ENCODE data around the gene CMC2.

Gene CMC2

DNA sequence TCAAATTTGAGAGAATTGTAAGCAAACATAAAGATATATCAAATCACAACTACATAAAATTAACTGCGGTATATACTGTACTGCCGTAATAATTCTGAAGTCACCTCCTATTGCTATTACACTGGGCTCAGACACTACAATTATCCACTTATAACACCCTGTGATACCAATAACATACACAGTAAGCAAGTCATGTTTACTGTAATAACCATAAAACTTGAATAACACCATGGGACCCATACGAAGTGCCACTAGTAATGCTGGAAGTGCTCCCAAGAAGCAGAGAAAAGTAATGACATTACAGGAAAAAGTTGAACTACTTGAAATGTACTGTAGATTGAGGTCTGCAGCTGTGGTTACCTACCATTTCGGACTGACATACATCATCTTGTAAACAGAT lies 24.0 kb downstream of the CMC2 start:
- Histone ChIP-seq H2AFZ (ENCODE audit: low read depth, low read length) (no peak overlapping the region), H3K36me3 (ENCODE audit: insufficient read depth, low read length) (peaks cover 13% of the 10 kb centered on the region), H3K4me3 (ENCODE audit: low read length) (no peak overlapping the region), H3K4me1 (ENCODE audit: insufficient read depth, low read length) (no peaks in the 10 kb centered on the region), H3K9me3 (ENCODE audit: low read length) (no peaks in the 10 kb centered on the region), H3K27me3 (ENCODE audit: insufficient read depth, low read length) (no peaks in the 10 kb centered on the region)

DNA sequence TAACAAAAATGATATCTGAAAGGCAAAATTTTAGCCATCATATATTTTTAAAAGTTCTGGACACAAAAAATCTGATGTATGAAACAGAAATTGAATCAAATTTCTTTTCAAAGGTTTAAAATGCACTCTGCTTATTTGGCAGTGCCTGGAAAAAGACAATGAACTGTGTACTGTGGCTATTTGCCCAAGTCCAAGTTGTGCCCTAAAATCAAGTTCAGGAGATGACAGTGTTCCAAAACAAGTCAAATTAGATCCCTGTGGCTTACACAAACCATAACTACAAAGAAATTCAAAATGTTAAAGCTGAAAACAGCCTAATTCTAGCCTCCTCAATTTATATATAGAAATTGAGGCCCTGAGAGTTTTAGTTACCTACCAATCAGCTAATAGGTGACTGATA lies 25.6 kb downstream of the CMC2 start:
- Histone ChIP-seq H3K4me3 (ENCODE audit: low read length) (no peak overlapping the region), H3K36me3 (ENCODE audit: insufficient read depth, low read length) (peaks cover 13% of the 10 kb centered on the region), H2AFZ (ENCODE audit: low read depth, low read length) (no peak overlapping the region), H3K9me3 (ENCODE audit: low read length) (no peaks in the 10 kb centered on the region), H3K4me1 (ENCODE audit: insufficient read depth, low read length) (no peaks in the 10 kb centered on the region), H3K27me3 (ENCODE audit: insufficient read depth, low read length) (no peaks in the 10 kb centered on the region)

DNA sequence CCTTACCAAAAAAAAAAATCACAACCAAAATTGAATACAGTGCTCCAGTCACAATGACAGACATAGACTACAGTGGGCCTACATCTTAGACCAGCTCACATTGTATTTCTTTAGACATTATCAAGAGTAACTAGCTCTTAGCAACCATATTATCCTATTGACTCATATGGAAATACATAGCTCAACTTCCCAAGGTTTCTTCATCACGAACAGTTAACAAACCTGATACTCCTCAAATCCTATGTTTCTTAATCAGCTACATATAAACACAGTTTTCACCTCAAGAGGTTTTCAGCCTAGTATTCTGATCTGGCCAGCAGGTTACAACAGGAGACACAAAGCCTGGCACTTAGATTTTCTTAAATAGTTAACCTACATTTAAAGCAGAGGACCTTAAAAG lies 29.7 kb downstream of the CMC2 start:
- H3K36me3 ChIP-seq (ENCODE audit: insufficient read depth, low read length): peaks cover 21% of the 10 kb centered on the region

DNA sequence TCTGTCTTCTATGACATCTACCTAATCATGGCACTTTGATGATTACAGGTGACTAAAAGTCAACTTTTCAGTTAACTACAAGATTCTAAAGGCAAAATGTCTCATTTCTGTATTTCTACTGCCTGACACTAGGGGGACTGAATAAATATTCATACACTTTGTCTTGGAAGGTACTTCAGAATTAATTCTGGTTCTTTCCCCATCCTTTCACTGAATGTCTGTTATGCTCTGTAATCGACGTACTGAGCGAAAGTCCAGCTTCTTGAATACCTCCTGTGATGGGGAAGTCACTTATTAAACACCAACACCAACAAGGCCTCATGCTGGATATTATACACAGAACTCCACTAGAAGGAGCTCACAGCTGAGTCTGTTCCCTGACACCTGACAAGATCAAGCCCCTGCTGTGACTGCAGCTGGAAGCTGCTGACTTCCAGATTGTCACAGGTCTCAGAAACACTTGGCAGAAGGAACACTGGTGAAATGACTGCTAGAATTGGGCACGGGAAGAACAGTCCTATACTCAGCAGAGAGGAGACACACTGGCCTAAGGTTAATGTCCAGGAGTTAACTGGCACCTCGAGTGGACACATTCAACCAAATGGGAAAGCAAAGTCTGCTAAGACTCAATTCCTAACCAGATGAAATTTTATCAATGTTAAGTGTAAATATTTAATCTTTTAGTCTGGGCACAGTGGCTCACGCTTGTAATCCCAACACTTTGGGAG lies 31.9 kb downstream of the CMC2 start:
- H3K36me3 ChIP-seq (ENCODE audit: insufficient read depth, low read length): peaks cover 18% of the 10 kb centered on the region

More for the DNA sequence above, 29.7 kb downstream of the CMC2 start:
- Histone ChIP-seq H2AFZ (ENCODE audit: low read depth, low read length) (no peak overlapping the region), H3K27me3 (ENCODE audit: insufficient read depth, low read length) (no peaks in the 10 kb centered on the region), H3K9me3 (ENCODE audit: low read length) (no peaks in the 10 kb centered on the region), H3K4me1 (ENCODE audit: insufficient read depth, low read length) (no peaks in the 10 kb centered on the region), H3K4me3 (ENCODE audit: low read length) (no peak overlapping the region)

DNA sequence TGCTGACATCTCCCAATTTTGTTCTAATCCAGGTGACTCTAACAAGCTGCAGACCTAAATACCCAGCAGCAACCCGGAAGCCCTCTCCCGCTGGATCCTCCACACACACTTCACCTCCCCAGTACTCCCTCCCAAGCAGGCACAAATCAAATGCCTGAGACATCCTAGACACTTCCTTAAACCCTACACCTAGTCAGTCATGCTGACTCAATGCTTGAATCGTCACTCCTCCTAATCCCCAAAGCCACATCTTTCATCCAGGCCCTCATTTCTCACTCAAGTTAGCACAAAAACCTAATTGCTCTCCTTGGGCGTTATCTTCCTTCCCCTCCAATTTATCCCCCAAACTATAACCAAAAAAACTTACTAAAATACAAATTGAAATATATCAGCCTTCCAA lies 32.7 kb downstream of the CMC2 start:
- H2AFZ ChIP-seq (ENCODE audit: low read depth, low read length): no peak overlapping the region
- no peaks in the 10 kb centered on the region for H3K4me1 ChIP-seq (ENCODE audit: insufficient read depth, low read length)
- H3K4me3 ChIP-seq (ENCODE audit: low read length): no peak overlapping the region
- H3K9me3 ChIP-seq (ENCODE audit: low read length): no peaks in the 10 kb centered on the region
- peaks cover 15% of the 10 kb centered on the region for H3K36me3 ChIP-seq (ENCODE audit: insufficient read depth, low read length)
- H3K27me3 ChIP-seq (ENCODE audit: insufficient read depth, low read length): no peaks in the 10 kb centered on the region

More for the DNA sequence above, 31.9 kb downstream of the CMC2 start:
- Histone ChIP-seq H3K4me1 (ENCODE audit: insufficient read depth, low read length) (no peaks in the 10 kb centered on the region), H3K9me3 (ENCODE audit: low read length) (no peaks in the 10 kb centered on the region), H3K4me3 (ENCODE audit: low read length) (no peak overlapping the region), H3K27me3 (ENCODE audit: insufficient read depth, low read length) (no peaks in the 10 kb centered on the region), H2AFZ (ENCODE audit: low read depth, low read length) (no peak overlapping the region)

DNA sequence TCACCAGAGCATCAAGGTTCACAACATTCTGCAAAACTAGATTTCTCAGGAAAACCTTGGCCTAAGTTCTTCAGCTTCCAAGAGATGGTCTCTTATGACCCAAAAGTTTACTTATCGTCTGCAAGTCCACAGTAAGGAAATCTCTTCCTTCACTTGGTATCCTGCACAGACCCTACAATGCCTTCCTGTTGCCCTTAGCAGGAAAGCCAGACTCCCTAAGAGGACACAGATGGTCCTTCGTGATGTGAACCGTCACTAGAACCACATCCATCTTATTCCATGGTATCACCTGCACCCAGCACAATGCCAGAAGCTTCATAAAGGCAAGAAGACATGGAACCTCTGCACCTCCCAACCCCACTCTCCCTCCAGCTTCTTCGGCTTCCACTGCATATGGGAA lies 34.1 kb downstream of the CMC2 start:
- Histone ChIP-seq H3K4me1 (ENCODE audit: insufficient read depth, low read length) (no peaks in the 10 kb centered on the region), H3K36me3 (ENCODE audit: insufficient read depth, low read length) (peaks cover 15% of the 10 kb centered on the region), H3K27me3 (ENCODE audit: insufficient read depth, low read length) (no peaks in the 10 kb centered on the region), H3K9me3 (ENCODE audit: low read length) (no peaks in the 10 kb centered on the region), H3K4me3 (ENCODE audit: low read length) (no peak overlapping the region), H2AFZ (ENCODE audit: low read depth, low read length) (no peak overlapping the region)

DNA sequence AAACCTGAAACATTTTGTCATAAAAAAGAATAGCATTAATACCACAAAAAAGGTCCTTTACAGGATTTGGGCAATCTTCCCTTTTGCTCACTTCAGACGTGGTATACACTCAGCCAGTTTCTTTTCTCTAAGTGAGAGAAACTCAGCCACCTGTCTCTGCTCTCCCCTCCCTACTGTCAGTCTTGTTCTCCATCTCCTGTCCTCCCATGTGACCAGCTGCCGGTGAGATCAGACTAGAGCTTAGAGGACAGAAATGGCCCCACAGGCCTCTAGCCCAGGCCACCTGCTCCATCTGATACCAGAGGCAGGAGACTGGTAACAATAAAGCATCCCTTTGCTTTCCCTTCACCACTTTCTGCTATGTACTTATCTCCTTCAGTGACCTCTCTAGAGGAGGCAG lies 34.9 kb downstream of the CMC2 start:
- peaks cover 15% of the 10 kb centered on the region for H3K36me3 ChIP-seq (ENCODE audit: insufficient read depth, low read length)
- H3K4me3 ChIP-seq (ENCODE audit: low read length): no peak overlapping the region
- no peak overlapping the region for H2AFZ ChIP-seq (ENCODE audit: low read depth, low read length)
- no peaks in the 10 kb centered on the region for H3K9me3 ChIP-seq (ENCODE audit: low read length)
- no peaks in the 10 kb centered on the region for H3K4me1 ChIP-seq (ENCODE audit: insufficient read depth, low read length)
- H3K27me3 ChIP-seq (ENCODE audit: insufficient read depth, low read length): no peaks in the 10 kb centered on the region

DNA sequence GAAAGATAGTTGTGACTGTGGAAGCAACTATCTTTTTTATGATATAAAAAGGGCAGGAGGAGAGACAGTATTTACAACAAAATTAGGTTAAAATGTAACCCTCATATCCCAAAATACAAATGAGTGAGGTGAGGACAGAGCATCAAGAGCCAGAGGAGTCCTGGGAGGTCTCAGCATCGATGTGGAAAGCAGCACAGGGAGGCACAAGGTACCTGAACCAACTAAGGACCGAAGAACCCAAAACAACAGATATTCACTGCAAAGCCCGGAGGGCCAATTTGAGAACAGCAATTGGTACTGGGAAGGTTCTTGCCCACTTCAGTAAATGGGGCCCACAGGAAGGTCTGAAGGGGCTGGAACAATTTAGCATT lies 37.6 kb downstream of the CMC2 start:
- Histone ChIP-seq H3K4me3 (ENCODE audit: low read length) (no peak overlapping the region), H3K36me3 (ENCODE audit: insufficient read depth, low read length) (peaks cover 4% of the 10 kb centered on the region), H3K4me1 (ENCODE audit: insufficient read depth, low read length) (no peaks in the 10 kb centered on the region), H3K27me3 (ENCODE audit: insufficient read depth, low read length) (no peaks in the 10 kb centered on the region), H3K9me3 (ENCODE audit: low read length) (no peaks in the 10 kb centered on the region), H2AFZ (ENCODE audit: low read depth, low read length) (no peak overlapping the region)

DNA sequence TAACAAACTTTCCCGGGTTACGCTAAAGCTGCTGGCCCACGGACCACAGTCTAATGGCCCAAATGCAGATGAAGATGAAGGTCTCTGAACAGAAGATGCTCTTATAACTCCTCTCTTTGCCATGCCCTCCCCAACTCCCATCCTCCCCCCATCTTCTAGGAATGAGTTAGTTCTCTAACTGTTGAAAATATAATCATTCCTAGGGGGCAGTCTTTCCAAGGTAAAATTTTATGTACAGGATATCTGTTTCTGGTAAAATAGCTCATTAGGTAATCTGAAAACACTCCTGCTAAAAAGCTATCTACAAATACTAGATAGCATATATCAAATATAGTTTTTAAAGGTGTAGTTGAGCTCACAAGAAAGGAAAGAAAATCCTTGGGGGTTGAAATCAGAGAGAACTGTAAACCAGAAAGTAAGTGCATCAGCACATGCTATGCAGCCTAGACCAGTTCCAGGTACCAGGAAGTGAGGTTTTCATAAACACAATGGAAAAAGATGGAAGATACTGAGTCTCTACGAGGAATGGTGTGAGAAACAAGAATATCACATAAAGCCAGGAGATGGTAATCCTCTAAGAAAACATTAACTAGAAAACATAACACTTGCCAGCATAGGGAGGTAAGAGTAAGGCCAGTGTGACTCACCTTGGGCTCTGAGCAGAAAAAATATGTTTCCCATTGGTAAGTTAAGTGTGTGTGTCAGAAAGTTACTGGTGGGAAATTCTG lies 38.1 kb downstream of the CMC2 start:
- no peaks in the 10 kb centered on the region for H3K9me3 ChIP-seq (ENCODE audit: low read length)
- no peak overlapping the region for H2AFZ ChIP-seq (ENCODE audit: low read depth, low read length)
- H3K4me1 ChIP-seq (ENCODE audit: insufficient read depth, low read length): no peaks in the 10 kb centered on the region
- H3K4me3 ChIP-seq (ENCODE audit: low read length): no peak overlapping the region
- peaks cover 4% of the 10 kb centered on the region for H3K36me3 ChIP-seq (ENCODE audit: insufficient read depth, low read length)
- no peaks in the 10 kb centered on the region for H3K27me3 ChIP-seq (ENCODE audit: insufficient read depth, low read length)

DNA sequence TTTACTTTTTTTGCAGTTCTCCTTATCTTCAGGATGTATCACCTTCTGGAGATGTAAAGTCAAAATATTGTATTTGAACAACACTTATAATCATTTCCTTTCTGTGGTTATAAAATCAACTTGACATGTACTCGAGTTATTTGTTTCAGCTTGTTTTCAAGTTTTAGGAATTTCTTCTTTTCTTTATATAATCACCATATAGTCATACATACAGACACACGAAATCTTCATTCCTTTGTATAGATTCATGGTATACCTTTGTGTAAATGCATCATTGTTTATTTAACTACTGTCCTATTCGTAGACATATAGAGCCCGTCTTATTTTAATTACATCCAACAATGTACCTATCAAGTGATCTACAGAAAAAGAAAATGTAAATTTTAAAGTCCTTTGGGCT lies 40.1 kb downstream of the CMC2 start:
- H3K36me3 ChIP-seq (ENCODE audit: insufficient read depth, low read length): peaks cover 4% of the 10 kb centered on the region
- peaks cover 3% of the 10 kb centered on the region for H3K9me3 ChIP-seq (ENCODE audit: low read length)

DNA sequence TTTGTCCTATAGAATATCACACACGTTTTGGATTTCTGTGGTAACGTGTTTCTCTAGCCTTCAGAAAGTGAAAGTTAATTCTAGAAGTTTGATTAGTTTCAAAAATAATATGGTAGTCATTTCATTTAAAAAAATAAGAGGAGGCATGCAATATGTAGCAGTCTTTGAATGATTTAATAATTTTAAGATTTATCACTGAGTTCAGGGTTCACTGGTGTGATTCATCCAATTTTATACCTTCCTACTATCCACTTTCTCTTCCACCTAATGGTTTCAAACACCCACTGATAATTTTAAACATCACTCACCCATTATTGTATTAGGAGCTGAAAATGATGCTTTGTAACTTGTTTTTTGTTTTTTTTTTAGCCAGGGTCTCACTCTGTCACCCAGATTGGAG lies 42.3 kb downstream of the CMC2 start:
- no peaks in the 10 kb centered on the region for H3K4me1 ChIP-seq (ENCODE audit: insufficient read depth, low read length)
- H3K9me3 ChIP-seq (ENCODE audit: low read length): peaks cover 3% of the 10 kb centered on the region
- no peaks in the 10 kb centered on the region for H3K36me3 ChIP-seq (ENCODE audit: insufficient read depth, low read length)
- H3K27me3 ChIP-seq (ENCODE audit: insufficient read depth, low read length): no peaks in the 10 kb centered on the region
- H3K4me3 ChIP-seq (ENCODE audit: low read length): no peak overlapping the region
- H2AFZ ChIP-seq (ENCODE audit: low read depth, low read length): no peak overlapping the region

More for the DNA sequence above, 40.1 kb downstream of the CMC2 start:
- Histone ChIP-seq H3K4me3 (ENCODE audit: low read length) (no peak overlapping the region), H3K27me3 (ENCODE audit: insufficient read depth, low read length) (no peaks in the 10 kb centered on the region), H3K4me1 (ENCODE audit: insufficient read depth, low read length) (no peaks in the 10 kb centered on the region), H2AFZ (ENCODE audit: low read depth, low read length) (no peak overlapping the region)

DNA sequence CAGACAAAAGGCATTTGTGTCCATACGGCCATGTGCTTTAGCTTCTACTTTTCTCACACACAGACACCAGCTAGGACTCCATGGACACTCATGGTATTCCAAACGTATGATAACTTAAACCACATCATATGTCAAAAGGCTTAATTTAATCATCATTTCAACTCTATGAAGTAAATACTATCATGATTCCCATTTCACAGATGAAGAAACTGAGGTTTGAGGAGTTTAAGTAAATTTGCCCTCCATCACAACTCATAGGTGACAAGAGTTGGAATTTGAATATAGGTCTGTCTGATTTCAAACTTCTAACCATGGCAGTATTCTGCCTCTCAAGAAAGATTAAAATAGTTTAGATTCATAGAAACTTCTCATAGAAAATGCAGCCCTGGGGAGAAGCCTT lies 43.8 kb downstream of the CMC2 start:
- no peaks in the 10 kb centered on the region for H3K36me3 ChIP-seq (ENCODE audit: insufficient read depth, low read length)
- no peak overlapping the region for H2AFZ ChIP-seq (ENCODE audit: low read depth, low read length)
- H3K4me1 ChIP-seq (ENCODE audit: insufficient read depth, low read length): no peaks in the 10 kb centered on the region
- peaks cover 3% of the 10 kb centered on the region for H3K9me3 ChIP-seq (ENCODE audit: low read length)
- no peaks in the 10 kb centered on the region for H3K27me3 ChIP-seq (ENCODE audit: insufficient read depth, low read length)
- no peak overlapping the region for H3K4me3 ChIP-seq (ENCODE audit: low read length)

DNA sequence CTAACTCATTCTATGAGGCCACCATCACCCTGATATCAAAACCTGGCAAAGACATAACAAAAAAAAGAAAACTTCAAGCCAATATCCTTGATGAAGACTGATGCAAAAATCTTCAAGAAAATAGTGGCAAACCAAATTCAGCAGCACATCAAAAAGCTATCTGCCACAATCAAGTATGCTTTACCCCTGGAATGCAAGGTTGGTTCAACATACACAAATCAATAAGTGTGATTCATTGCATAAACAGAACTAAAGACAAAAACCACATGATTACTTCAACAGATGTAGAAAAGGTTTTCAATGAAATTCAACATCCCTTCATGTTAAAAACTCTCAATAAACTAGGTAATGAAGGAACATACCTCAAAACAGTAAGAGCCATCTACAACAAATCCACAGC lies 48.4 kb downstream of the CMC2 start:
- no peak overlapping the region for H3K4me3 ChIP-seq (ENCODE audit: low read length)
- no peaks in the 10 kb centered on the region for H3K4me1 ChIP-seq (ENCODE audit: insufficient read depth, low read length)
- H3K36me3 ChIP-seq (ENCODE audit: insufficient read depth, low read length): no peaks in the 10 kb centered on the region
- peaks cover 3% of the 10 kb centered on the region for H3K9me3 ChIP-seq (ENCODE audit: low read length)
- no peak overlapping the region for H2AFZ ChIP-seq (ENCODE audit: low read depth, low read length)
- H3K27me3 ChIP-seq (ENCODE audit: insufficient read depth, low read length): no peaks in the 10 kb centered on the region

Data from neuron (in vitro differentiated cells).